ENCODE measurements around the gene BTG3. TPM values are rescaled to one million over a fixed set of nuclear protein-coding genes. Genes with fewer than 3 reads are reported as not detected.

Gene BTG3, protein sequence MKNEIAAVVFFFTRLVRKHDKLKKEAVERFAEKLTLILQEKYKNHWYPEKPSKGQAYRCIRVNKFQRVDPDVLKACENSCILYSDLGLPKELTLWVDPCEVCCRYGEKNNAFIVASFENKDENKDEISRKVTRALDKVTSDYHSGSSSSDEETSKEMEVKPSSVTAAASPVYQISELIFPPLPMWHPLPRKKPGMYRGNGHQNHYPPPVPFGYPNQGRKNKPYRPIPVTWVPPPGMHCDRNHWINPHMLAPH
- 41.9 and 44.4 TPM in 2 replicates for total RNA-seq

DNA sequence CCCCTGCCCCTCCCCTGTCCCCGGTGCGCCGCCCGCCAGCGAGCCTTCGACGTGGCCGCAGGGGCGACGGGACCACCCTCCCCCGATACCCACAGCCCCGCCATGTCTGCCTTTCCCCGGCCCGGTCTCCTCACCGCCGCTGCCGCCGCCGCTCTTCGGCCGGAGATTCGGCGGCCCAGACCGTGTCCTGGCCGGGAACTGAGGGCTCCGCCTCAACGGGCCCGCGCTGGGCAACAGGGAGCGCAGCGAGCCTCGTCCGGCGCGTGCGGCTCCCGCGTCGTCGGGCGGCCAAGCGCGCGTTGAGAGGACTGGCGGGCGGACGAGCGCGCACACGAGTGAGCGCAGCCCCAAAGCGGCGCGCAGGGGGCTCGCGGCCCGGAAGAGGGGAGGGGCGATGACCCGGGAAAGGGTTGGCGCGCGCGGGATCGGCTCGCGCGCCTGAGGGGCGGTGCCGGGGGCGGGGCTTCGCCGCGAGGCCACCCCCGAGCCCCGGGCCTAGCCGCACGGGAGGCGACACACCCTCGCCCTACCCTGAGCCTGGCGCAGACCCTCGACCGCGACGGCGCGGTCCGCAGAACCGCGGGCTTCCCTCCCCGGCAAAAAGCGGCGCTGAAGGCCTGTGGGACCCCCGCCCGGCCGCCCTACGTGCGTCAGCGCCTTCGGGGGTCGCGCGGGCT, at the start of gene BTG3:
Gene BTG3, minus strand, starts transcription at position 337 of the 677 bp plus-strand sequence. CDS start 3,757 bp downstream, outside the sequence.

Small RNA genes lying within 50 kb of the gene (small RNA-seq; reads per million reads assigned to genes)
- gene RF00019: not detected

Other genes with a start within 250 kb of the BTG3 start
- gene CXADR, start 99.9 kb downstream of the BTG3 start, total RNA-seq: 13.8 and 17.7 TPM in 2 replicates
- 8.1 and 9.6 TPM in 2 replicates for gene C21orf91, start 206.5 kb upstream of the BTG3 start, total RNA-seq